GM19238 (cell line): ENCODE data around the gene PCYT2.

ENCODE experiments used
- DNase-seq: peaks from one replicate; pipeline ENCODE4 v3.0.0; 2011; ENCODE audit warnings: low spot score; ENCODE audit not compliant: insufficient read length

PCYT2 gene

GRCh38 chr17:81858967-81859905 lies 52.0 kb downstream of the PCYT2 start:
- DNase-seq, result no peak

DNA sequence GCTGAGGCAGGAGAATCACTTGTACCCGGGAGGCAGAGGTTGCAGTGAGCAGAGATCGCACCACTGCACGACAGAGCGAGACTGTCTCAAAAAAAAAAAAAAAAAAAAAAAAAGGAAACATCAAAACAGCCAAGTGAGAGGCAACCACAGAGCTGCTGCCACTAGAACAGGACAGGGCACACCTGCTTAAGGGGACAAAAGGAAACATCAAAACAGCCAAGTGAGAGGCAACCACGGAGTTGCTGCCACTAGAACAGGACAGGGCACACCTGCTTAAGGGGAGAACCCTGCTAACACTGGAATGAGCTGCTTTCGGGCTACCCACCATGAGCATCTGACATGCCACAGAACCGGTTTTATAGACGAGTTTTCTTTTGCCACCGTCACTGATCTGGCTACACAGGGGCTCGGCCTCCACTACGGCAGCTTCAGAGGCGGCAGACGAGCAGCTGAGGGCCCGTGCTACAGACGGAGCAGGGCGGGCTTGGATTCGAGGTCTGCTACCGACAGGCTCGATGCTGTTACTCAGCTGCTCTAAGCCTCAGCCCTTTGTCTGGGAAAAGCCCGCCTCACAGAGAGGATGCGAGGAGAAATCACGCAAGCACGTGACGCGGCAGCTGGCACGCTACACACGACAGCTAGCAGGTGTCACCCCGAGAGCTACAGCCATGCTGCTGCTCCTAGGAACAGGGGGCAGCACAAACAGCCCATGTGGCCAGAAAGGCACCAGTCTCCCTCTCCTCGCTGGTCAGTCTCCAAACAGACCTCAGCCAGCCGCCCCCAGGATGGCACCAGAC lies 52.8 kb downstream of the PCYT2 start:
- DNase-seq, result no peak

DNA sequence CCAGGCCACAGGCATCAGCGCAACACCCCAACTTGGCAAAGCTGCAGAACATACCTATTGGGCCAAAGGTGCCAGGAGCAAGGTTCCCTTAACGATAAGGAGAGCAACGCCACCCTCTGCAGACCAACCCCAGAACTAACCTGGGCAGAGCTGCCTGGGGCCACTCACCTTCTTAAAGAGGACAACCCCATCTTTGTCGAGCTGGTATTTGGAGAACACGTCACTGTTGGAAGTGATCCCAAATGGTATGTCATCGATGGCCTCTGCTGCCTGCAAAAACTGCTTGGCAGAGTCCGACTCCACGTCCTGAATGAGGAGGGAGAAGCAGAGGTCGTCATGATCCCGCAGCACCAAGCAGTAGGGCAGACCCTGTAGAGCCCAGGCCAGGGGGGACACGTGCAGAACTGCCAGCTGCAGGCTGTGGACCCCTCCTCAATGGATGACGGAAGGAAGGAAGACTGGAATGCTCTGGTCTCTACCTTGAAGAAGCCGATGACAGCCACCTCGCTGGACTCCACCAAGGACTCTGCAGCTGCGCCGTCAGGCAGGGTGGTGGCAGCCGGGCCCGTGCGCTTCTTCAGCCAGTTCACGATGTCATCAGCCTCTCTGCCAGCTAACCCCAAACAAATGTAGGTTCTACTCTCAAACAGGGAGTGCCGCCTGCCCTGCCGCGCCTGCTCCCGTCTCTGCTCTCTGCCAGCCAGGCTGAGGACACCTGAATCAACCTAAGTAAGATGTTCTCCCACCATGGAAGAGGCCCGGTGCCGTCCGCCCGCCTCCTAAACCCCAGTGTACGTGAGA lies 56.0 kb downstream of the PCYT2 start:
- DNase-seq, result no peak

- DNase-seq, result no peak
Measured at GRCh38 chr17:81852237-81852636, 59.0 kb downstream of the PCYT2 start.

- DNase-seq, result no peak
Measured at GRCh38 chr17:81851423-81851822, 59.8 kb downstream of the PCYT2 start.
